GM18858 (cell line): ENCODE results near the gene VIPR1.

Experiments used
- ATAC-seq: cut with Tn5 transposase; IDR thresholded peaks from one replicate; pipeline ENCODE4 v1.9.1; 2021; ENCODE audit not compliant: unreplicated experiment

Gene VIPR1, protein sequence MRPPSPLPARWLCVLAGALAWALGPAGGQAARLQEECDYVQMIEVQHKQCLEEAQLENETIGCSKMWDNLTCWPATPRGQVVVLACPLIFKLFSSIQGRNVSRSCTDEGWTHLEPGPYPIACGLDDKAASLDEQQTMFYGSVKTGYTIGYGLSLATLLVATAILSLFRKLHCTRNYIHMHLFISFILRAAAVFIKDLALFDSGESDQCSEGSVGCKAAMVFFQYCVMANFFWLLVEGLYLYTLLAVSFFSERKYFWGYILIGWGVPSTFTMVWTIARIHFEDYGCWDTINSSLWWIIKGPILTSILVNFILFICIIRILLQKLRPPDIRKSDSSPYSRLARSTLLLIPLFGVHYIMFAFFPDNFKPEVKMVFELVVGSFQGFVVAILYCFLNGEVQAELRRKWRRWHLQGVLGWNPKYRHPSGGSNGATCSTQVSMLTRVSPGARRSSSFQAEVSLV

DNA sequence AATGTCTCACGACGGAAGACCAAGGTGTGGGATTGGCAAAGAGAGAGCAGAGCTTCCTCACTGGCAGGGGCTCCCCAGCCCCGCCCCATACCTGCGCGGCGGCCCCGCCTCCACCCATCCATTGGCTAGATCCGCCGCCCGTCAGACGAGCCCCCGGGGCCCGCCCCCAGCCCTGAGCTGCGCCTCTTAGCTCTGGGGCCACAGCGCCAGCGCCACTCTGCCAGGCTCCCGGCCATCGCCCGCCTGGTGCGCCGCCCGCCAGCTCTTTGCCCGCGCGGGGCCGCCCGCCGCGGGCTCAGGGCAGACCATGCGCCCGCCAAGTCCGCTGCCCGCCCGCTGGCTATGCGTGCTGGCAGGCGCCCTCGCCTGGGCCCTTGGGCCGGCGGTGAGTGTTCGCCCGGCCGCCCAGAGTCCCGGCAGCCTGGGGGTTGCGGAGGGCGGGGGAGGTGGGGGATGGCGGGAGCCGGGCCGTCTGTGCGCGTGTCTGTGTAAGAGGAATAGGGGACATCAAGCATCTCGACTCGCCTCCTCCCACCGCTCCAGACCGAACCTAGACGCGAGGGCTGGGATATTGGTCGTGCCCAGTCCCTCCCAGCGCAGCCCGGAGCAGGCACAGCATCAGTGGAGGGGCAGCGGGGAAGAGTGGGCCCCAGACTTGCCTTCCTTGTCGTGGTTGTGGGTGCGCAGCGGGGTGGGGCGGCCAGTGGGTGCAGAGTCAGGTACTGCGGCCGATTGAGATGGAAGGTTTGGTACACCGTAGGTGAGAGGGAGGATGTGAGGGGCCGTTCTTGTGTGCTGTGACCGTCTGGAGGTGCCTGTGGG lies at the start of gene VIPR1:
VIPR1 (plus strand) TSS at position 215 of the 822 bp plus-strand sequence; CDS start at position 308, 93 bp downstream.
- peak; percentile 93 for ATAC-seq

- ATAC-seq, result no peak
Measured at GRCh38 chr3:42456211-42456610, 46.2 kb upstream of the VIPR1 start.

DNA sequence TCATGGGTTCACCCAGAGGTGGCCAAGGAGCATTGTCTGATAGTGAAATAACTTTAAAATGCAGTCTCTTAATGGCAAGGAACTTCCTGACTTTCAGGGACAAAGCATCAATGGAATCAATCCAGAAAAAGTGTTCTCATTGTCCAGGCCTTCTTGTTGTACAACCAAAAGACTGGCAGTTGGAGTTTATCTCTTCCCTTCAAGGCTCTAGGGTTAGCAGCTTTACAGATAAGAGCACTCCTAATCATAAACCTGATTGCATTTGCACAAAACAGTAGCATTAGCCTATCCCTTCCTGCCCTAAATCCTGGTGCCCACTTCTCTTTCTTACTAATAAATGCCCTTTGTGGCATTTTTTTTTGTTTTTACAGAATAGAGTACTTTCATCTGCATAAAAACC lies 43.3 kb upstream of the VIPR1 start:
- ATAC-seq, result no peak

GRCh38 chr3:42461762-42462161 lies 40.7 kb upstream of the VIPR1 start:
- ATAC-seq, result no peak

- ATAC-seq, result no peak
Measured at GRCh38 chr3:42463093-42463492, 39.4 kb upstream of the VIPR1 start.

GRCh38 chr3:42468111-42468510 lies 34.3 kb upstream of the VIPR1 start:
- no peak for ATAC-seq

DNA sequence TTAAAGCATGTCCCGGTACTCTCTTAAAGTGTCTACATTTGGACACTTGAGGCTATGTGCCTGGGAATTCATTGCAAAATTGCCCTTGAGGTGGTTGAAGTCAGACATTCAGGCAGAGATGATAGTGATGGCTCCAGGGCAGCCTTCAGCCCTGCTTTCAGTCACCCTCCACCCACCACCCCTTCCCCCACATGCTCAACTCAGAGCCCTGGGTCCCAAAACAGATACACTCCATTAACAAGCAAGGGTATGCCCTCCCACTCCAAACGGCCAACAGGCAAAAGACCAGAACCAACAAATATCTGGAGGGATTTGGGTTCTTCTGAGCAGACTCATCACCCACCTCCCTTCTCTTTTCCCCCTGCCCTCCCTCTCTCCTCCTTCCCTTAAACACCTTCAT lies 29.9 kb upstream of the VIPR1 start:
- no peak for ATAC-seq

DNA sequence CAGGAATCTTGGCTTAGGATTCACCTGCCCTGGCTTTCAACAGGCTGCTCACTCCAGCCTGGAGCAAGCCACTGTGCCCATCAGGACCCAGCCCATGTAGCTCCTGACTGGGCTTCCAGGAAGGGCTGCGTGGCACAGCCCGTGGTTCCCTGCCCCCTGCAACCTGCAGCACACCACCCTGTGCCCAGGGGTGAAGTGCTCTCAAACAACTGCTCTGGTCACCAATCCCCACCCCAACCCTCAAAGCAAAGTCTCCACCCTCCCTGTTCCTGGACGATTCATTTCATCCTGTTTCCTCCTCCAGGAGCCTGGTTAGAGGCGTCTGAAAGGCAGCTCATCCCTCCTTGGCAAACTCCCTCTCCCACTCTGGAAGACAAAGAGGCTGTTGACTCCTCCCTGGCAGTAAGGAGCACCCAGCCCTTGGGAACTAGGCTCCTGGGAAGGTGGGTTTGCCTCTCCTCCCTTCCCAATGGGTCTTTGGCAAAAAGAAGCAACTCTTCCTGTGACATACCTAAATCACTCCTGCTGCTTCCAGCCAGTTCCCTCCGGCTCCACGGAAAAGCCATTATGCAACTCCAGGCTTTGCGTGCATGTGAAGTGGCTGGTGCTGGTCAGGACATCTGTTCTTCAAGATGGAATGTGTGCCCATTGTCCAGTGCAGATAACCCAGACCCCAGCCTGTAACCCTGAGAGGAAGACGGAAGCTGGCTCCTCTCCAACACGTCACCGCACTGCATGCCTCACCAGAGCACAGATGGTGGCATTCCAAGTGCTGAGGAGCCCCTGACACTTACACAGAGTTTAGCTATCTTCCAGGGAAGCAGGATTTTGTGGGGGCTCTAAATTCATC lies 29.1 kb upstream of the VIPR1 start:
- no peak for ATAC-seq

- ATAC-seq, result no peak
Measured at GRCh38 chr3:42476225-42477125, 26.0 kb upstream of the VIPR1 start.

DNA sequence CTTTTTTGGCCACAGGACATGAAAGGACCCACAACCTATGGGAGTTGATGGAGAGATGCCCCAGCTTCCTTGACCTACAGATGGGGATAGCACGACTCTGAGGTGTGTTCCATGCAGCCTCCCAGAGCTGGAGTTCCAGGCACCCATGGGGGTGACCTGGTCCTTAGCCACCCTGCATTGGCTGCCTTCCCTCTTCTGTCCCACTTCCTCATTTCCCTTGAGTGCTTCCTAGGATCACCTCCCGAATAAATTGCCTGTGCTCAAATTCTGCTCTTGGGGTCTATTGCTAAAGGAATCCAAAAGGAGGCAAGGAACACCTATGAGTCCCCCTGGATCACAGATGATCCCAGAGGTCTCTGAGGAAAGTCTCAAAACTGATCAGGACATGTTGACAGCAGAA lies 24.7 kb upstream of the VIPR1 start:
- no peak for ATAC-seq

DNA sequence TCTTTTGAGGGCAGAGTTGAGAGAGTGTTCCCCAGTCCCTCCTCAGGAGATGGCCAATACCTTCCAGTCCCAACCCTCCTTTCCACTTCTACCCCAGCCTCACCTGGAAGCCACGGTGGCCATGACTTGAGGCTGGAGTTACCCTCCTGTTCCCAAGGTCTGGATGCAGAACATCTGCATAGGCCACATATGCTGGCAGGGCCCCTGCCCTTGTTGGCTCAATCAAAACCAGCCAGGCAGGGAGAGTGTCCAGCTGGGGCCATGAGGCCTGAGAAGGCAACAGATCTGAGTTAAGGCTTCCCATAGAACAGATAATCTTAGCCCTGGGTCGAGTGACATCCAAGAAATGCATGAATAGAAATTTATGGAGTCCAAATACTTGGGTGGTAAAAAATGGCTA lies 23.6 kb upstream of the VIPR1 start:
- ATAC-seq, result no peak

DNA sequence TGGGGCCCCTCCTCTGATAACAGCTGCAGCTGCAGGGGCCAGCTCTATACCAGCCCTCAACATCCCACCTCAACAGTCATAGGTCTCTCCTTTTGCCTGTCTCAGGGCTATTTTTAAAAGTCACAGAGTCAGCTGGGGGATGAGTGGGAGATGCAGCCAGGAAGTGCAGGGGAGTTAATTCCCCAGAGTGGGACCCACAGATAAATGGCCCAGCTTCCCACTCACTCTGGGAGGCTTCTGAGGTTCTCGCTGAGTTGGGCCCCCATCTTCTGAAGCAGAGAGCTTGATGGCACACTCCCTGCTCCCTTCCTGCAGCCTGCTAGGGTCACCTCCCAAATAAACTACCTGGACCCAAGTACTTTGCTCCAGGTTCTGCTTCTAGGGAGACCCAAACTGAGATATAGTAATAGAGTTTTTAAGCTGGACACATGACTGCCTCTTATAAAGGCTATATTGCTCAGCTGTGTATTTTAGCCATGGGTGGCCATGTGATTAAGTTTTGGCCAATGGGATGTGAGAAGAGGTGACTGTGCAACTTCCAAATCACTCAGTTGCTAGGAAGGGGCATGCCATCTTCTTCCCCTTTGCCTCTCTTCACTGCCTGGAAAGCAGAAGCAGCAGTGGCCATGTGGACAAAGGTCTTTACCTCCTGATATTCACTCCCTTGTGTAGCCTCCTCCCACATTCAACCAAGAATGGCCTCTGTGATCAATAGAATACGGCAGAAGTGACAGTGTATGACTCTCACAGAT lies 15.5 kb upstream of the VIPR1 start:
- no peak for ATAC-seq

- no peak for ATAC-seq
Measured at GRCh38 chr3:42488687-42489086, 13.8 kb upstream of the VIPR1 start.

GRCh38 chr3:42489116-42489936 lies 13.1 kb upstream of the VIPR1 start:
- no peak for ATAC-seq

DNA sequence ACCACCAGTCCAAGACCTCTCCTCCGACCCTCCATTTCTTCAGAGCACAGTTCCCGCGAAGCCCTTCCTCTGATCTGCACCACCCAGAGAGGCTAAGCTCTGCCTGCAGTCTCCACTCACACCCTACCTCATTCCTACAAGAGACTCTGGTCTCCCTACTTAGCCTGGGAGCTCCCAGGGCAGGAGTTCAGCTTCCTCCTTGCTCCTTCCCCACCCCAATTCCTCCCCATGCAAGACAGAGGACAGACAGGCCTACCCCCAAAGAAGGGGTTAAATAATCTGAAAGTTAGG lies 12.6 kb upstream of the VIPR1 start:
- ATAC-seq, result no peak

DNA sequence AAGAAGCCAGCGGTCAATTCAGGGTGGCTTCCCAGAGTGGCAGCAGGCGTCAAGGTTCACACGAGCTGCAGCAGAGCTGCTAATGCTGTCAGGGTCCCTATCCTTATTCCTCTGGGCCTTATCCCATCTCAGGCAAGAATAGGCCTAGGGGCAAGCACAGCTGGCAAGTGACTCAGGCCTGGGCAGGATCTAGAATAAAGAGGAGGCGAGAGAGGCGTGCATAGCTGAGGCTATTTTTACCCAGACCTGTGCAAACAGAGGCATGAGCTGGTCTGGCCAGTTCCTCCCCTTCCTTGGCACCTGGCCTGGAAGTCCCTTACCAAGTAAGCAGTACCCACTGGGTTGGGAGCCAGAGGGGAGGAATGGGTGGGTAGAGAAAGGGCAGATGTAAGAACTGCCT lies 12.2 kb upstream of the VIPR1 start:
- peak; percentile 98 for ATAC-seq

GRCh38 chr3:42491881-42492507 lies 10.4 kb upstream of the VIPR1 start:
- no peak for ATAC-seq

DNA sequence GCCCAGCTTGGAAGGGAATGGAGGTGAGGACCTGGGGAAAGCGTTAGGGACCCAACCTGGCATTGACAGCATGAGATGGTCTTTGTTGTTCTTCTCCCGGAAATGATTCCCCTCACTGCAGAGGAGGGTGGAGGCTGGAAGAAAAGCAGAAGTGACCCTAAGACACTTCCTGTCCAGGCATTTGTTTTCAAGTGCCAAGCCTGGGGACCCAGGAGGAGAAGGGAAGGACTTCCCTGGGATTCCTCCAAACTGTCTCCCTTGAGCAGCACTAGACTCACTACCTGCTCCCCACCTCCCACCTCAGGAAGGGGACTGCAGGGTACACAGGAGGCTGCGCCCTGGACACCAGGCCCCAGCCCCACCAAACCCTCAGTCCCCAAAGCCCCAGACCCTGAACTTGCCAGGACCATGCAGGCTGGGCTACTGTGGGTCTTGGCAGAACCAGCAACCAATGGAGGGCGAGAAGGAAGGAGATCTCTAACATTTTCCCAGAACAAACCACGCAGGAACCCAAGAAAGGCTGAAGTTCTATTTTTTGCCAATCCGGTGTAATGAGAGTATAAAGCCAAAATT lies 9.8 kb upstream of the VIPR1 start:
- ATAC-seq, result no peak
